ENCODE data around the gene TSHR. TPM values are rescaled to one million over a fixed set of nuclear protein-coding genes. Genes with fewer than 3 reads are reported as not detected.

TSHR gene
- total RNA-seq, 1 donor from 2014 or later: not detected

- no peaks in the 10 kb centered on the region for H3K36me3 Mint-ChIP-seq (ENCODE audit: low read depth, unreplicated experiment)
- no peaks in the 10 kb centered on the region for H3K27me3 Mint-ChIP-seq (ENCODE audit: unreplicated experiment)
- no peak for DNase-seq (ENCODE audit: low spot score)
- no peaks in the 10 kb centered on the region for H3K4me1 Mint-ChIP-seq (ENCODE audit: unreplicated experiment)
- no peak overlapping the region for H3K4me3 Mint-ChIP-seq (ENCODE audit: unreplicated experiment)
- no peaks in the 10 kb centered on the region for H3K9me3 Mint-ChIP-seq (ENCODE audit: unreplicated experiment)
- no peak overlapping the region for H3K27ac Mint-ChIP-seq (ENCODE audit: unreplicated experiment)
- no peak for TF ChIP-seq CTCF (IDR thresholded peaks at IDR 0.05; ENCODE audit: unreplicated experiment)
Measured at GRCh38 chr14:81067156-81067555, 111.7 kb downstream of the TSHR start.

GRCh38 chr14:81068176-81068782, 112.9 kb downstream of the TSHR start:
- Mint-ChIP-seq H3K4me3 (ENCODE audit: unreplicated experiment) (no peak overlapping the region), H3K36me3 (ENCODE audit: low read depth, unreplicated experiment) (no peaks in the 10 kb centered on the region), H3K9me3 (ENCODE audit: unreplicated experiment) (no peaks in the 10 kb centered on the region), H3K27ac (ENCODE audit: unreplicated experiment) (no peak overlapping the region), H3K27me3 (ENCODE audit: unreplicated experiment) (no peaks in the 10 kb centered on the region), H3K4me1 (ENCODE audit: unreplicated experiment) (no peaks in the 10 kb centered on the region)
- TF ChIP-seq CTCF (IDR thresholded peaks at IDR 0.05; ENCODE audit: unreplicated experiment): no peak
- DNase-seq (ENCODE audit: low spot score): no peak

- Mint-ChIP-seq H3K4me3 (ENCODE audit: unreplicated experiment) (no peak overlapping the region), H3K36me3 (ENCODE audit: low read depth, unreplicated experiment) (no peaks in the 10 kb centered on the region), H3K4me1 (ENCODE audit: unreplicated experiment) (no peaks in the 10 kb centered on the region), H3K27ac (ENCODE audit: unreplicated experiment) (no peak overlapping the region), H3K9me3 (ENCODE audit: unreplicated experiment) (no peaks in the 10 kb centered on the region), H3K27me3 (ENCODE audit: unreplicated experiment) (no peaks in the 10 kb centered on the region)
- DNase-seq (ENCODE audit: low spot score): no peak
- TF ChIP-seq CTCF (IDR thresholded peaks at IDR 0.05; ENCODE audit: unreplicated experiment): no peak
Measured at GRCh38 chr14:81070511-81070910, 115.1 kb downstream of the TSHR start.

- DNase-seq (ENCODE audit: low spot score): no peak
- H3K4me1 Mint-ChIP-seq (ENCODE audit: unreplicated experiment): peaks cover 9% of the 10 kb centered on the region
- no peak for TF ChIP-seq CTCF (IDR thresholded peaks at IDR 0.05; ENCODE audit: unreplicated experiment)
- no peaks in the 10 kb centered on the region for H3K27me3 Mint-ChIP-seq (ENCODE audit: unreplicated experiment)
- no peaks in the 10 kb centered on the region for H3K36me3 Mint-ChIP-seq (ENCODE audit: low read depth, unreplicated experiment)
- H3K4me3 Mint-ChIP-seq (ENCODE audit: unreplicated experiment): no peak overlapping the region
- no peaks in the 10 kb centered on the region for H3K9me3 Mint-ChIP-seq (ENCODE audit: unreplicated experiment)
- no peak overlapping the region for H3K27ac Mint-ChIP-seq (ENCODE audit: unreplicated experiment)
Measured at GRCh38 chr14:81085596-81085995, 130.2 kb downstream of the TSHR start.

GRCh38 chr14:81087230-81087629, 131.8 kb downstream of the TSHR start:
- no peaks in the 10 kb centered on the region for H3K36me3 Mint-ChIP-seq (ENCODE audit: low read depth, unreplicated experiment)
- no peak overlapping the region for H3K4me3 Mint-ChIP-seq (ENCODE audit: unreplicated experiment)
- H3K4me1 Mint-ChIP-seq (ENCODE audit: unreplicated experiment): peaks cover 8% of the 10 kb centered on the region
- TF ChIP-seq CTCF (IDR thresholded peaks at IDR 0.05; ENCODE audit: unreplicated experiment): no peak
- DNase-seq (ENCODE audit: low spot score): no peak
- no peaks in the 10 kb centered on the region for H3K9me3 Mint-ChIP-seq (ENCODE audit: unreplicated experiment)
- H3K27ac Mint-ChIP-seq (ENCODE audit: unreplicated experiment): no peak overlapping the region
- H3K27me3 Mint-ChIP-seq (ENCODE audit: unreplicated experiment): no peaks in the 10 kb centered on the region
